OCI-M1 (cell line): Measurements from ENCODE around the gene SVOP.
"Not testable (repeated sequence)": the region's sequence is repeated elsewhere in the genome, so short reads cannot be mapped to it uniquely, and the experiment has no call there.

ENCODE experiments used
- DNase-seq: peaks from one replicate; lab custom pipeline; 2025; lab: John Stamatoyannopoulos, UW

SVOP gene

GRCh38 chr12:108888031-108888430 lies 132.8 kb downstream of the SVOP start:
- DNase-seq, result no peak

GRCh38 chr12:108886873-108887629 lies 133.8 kb downstream of the SVOP start:
- no peak for DNase-seq

- DNase-seq, result peak; percentile 74
These were observed 136.5 kb downstream of the SVOP start for GRCh38 chr12:108884116-108885012.

- no peak for DNase-seq
These were observed 138.9 kb downstream of the SVOP start for GRCh38 chr12:108881953-108882352.

- no peak for DNase-seq
These were observed 141.1 kb downstream of the SVOP start, which contains the start of gene DAO for GRCh38 chr12:108879615-108880254. Gene DAO (plus strand): TSS chr12:108880092. CDS start chr12:108885007, 4,915 bp downstream.

GRCh38 chr12:108876550-108876949 lies 144.3 kb downstream of the SVOP start:
- no peak for DNase-seq

- DNase-seq, result no peak
These were observed 145.0 kb downstream of the SVOP start for GRCh38 chr12:108875682-108876361.

- no peak for DNase-seq
These were observed 145.6 kb downstream of the SVOP start for GRCh38 chr12:108875280-108875679.

- DNase-seq, result no peak
These were observed 152.1 kb downstream of the SVOP start for GRCh38 chr12:108868781-108869180.

- DNase-seq, result not testable (repeated sequence)
These were observed 154.8 kb downstream of the SVOP start for GRCh38 chr12:108866083-108866482.

GRCh38 chr12:108865169-108865568 lies 155.7 kb downstream of the SVOP start:
- DNase-seq, result no peak

- no peak for DNase-seq
These were observed 158.3 kb downstream of the SVOP start for GRCh38 chr12:108862588-108862959.

- DNase-seq, result peak; percentile 88
These were observed 158.8 kb downstream of the SVOP start for GRCh38 chr12:108861878-108862587.

GRCh38 chr12:108860443-108860842 lies 160.4 kb downstream of the SVOP start:
- no peak for DNase-seq

GRCh38 chr12:108859923-108860291 lies 161.0 kb downstream of the SVOP start:
- peak; percentile 2 for DNase-seq

- DNase-seq, result peak; percentile 30
These were observed 161.5 kb downstream of the SVOP start for GRCh38 chr12:108859141-108859922.

- no peak for DNase-seq
These were observed 162.4 kb downstream of the SVOP start for GRCh38 chr12:108858311-108859074.
